Skeletal muscle cell (primary cell): ENCODE results near the gene C16orf87.
"Not testable (repeated sequence)": the region's sequence is repeated elsewhere in the genome, so short reads cannot be mapped to it uniquely, and the experiment has no call there.

Experiments used
- DNase-seq: peaks from one replicate; pipeline ENCODE4 v3.0.0-alpha.2; 2010; ENCODE audit warnings: low read depth
- H3K4me3 ChIP-seq: 2 replicates; pipeline ENCODE4 v1.5.1; 2011; ENCODE audit warnings: low read depth, mild to moderate bottlenecking, control low read depth, low read length, moderate library complexity

C16orf87 gene

GRCh38 chr16:46830902-46831647 is at the start of gene C16orf87:
Gene C16orf87 (minus strand): TSS chr16:46831180. CDS start chr16:46831149, 31 bp downstream.
- peak within 1 kb of the TSS; percentile 92 for H3K4me3 ChIP-seq
- DNase-seq = peak; percentile 68

- no peak overlapping the region for H3K4me3 ChIP-seq
Measured at GRCh38 chr16:46875243-46875642, 44.3 kb upstream of the C16orf87 start.

GRCh38 chr16:46873201-46873600 is 42.2 kb upstream of the C16orf87 start:
- DNase-seq = no peak
- no peak overlapping the region for H3K4me3 ChIP-seq

More at GRCh38 chr16:46875243-46875642, 44.3 kb upstream of the C16orf87 start:
- DNase-seq = no peak

- DNase-seq = no peak
- H3K4me3 ChIP-seq = no peak overlapping the region
Measured at GRCh38 chr16:46871597-46871996, 40.6 kb upstream of the C16orf87 start.

- not testable (repeated sequence) for H3K4me3 ChIP-seq, DNase-seq
Measured at GRCh38 chr16:46868891-46869290, 37.9 kb upstream of the C16orf87 start.

GRCh38 chr16:46867486-46867885 is 36.5 kb upstream of the C16orf87 start:
- DNase-seq, H3K4me3 ChIP-seq: not testable (repeated sequence)

- DNase-seq = no peak
- no peak overlapping the region for H3K4me3 ChIP-seq
Measured at GRCh38 chr16:46866286-46866685, 35.3 kb upstream of the C16orf87 start.

GRCh38 chr16:46862555-46863447 is 31.8 kb upstream of the C16orf87 start:
- H3K4me3 ChIP-seq = no peak overlapping the region
- DNase-seq = no peak

GRCh38 chr16:46859719-46860152 is 28.8 kb upstream of the C16orf87 start:
- peak; percentile 51 for DNase-seq
- H3K4me3 ChIP-seq = no peak overlapping the region

- no peak overlapping the region for H3K4me3 ChIP-seq
- no peak for DNase-seq
Measured at GRCh38 chr16:46858151-46858550, 27.2 kb upstream of the C16orf87 start.

GRCh38 chr16:46857368-46857945 is 26.5 kb upstream of the C16orf87 start:
- DNase-seq = peak; percentile 35

GRCh38 chr16:46855389-46855788 is 24.4 kb upstream of the C16orf87 start:
- H3K4me3 ChIP-seq = no peak overlapping the region
- DNase-seq = no peak

More at GRCh38 chr16:46857368-46857945, 26.5 kb upstream of the C16orf87 start:
- no peak overlapping the region for H3K4me3 ChIP-seq

- H3K4me3 ChIP-seq = no peak overlapping the region
- DNase-seq = no peak
Measured at GRCh38 chr16:46854846-46855245, 23.9 kb upstream of the C16orf87 start.

GRCh38 chr16:46853713-46854443 is 22.9 kb upstream of the C16orf87 start:
- H3K4me3 ChIP-seq = no peak overlapping the region
- DNase-seq = no peak

GRCh38 chr16:46852130-46852529 is 21.1 kb upstream of the C16orf87 start:
- no peak for DNase-seq

GRCh38 chr16:46850619-46851555 is 19.9 kb upstream of the C16orf87 start:
- no peak overlapping the region for H3K4me3 ChIP-seq
- DNase-seq = no peak

More at GRCh38 chr16:46852130-46852529, 21.1 kb upstream of the C16orf87 start:
- H3K4me3 ChIP-seq = no peak overlapping the region

- no peak overlapping the region for H3K4me3 ChIP-seq
- no peak for DNase-seq
Measured at GRCh38 chr16:46848768-46849764, 18.1 kb upstream of the C16orf87 start.
